BJ (cell line): ENCODE results near the gene BCKDK. TPM values are rescaled to one million over a fixed set of nuclear protein-coding genes. Genes with fewer than 3 reads are reported as not detected.

Experiments used
- CTCF ChIA-PET: fragments of 350-600 bp; formaldehyde crosslinking; extraction: SDS; loops from one replicate; lab custom pipeline; 2021; ENCODE audit warnings: antibody characterized with exemption, inconsistent platforms; lab: Yijun Ruan, JAX
- POLR2A ChIA-PET: fragments of 300-600 bp; sonication (Branson Sonifier 250); formaldehyde crosslinking; extraction: SDS; loops from one replicate; lab custom pipeline; 2021; ENCODE audit warnings: antibody characterized with exemption; lab: Charles Lee
- DNase-seq: peaks from one replicate; pipeline ENCODE4 v3.0.0-alpha.2; 2011; ENCODE audit warnings: low read depth
- H3K27me3 ChIP-seq: 2 replicates; pipeline ENCODE4 v1.6.0; 2011; ENCODE audit warnings: low read length; ENCODE audit not compliant: control insufficient read depth, insufficient read depth
- H3K36me3 ChIP-seq: 2 replicates; pipeline ENCODE4 v1.5.1; 2011; ENCODE audit warnings: low read length; ENCODE audit not compliant: control insufficient read depth, insufficient read depth
- H3K4me3 ChIP-seq: 2 replicates; pipeline ENCODE4 v1.5.1; 2011; ENCODE audit warnings: low read depth, mild to moderate bottlenecking, control low read depth, low read length
- polyA plus RNA-seq: library from polyadenylated mRNA; depleted of rRNA; stranded (reverse); fragments of >200 nt; gene quantifications from 2 replicates; pipeline ENCODE4 v1.2.3, GENCODE V29; 2011
- TF ChIP-seq, protein P1 (sequence below): IDR thresholded peaks from 2 replicates; pipeline ENCODE4 v1.5.1; 2011; ENCODE audit warnings: low read depth, mild to moderate bottlenecking, control low read depth, inconsistent platforms, low read length, moderate library complexity; ENCODE audit not compliant: insufficient read depth

BCKDK gene
- polyA plus RNA-seq, 1 experiment = 56.0 TPM

- peaks cover 6% of the 10 kb centered on the region for H3K36me3 ChIP-seq
- TF ChIP-seq, protein P1, sequence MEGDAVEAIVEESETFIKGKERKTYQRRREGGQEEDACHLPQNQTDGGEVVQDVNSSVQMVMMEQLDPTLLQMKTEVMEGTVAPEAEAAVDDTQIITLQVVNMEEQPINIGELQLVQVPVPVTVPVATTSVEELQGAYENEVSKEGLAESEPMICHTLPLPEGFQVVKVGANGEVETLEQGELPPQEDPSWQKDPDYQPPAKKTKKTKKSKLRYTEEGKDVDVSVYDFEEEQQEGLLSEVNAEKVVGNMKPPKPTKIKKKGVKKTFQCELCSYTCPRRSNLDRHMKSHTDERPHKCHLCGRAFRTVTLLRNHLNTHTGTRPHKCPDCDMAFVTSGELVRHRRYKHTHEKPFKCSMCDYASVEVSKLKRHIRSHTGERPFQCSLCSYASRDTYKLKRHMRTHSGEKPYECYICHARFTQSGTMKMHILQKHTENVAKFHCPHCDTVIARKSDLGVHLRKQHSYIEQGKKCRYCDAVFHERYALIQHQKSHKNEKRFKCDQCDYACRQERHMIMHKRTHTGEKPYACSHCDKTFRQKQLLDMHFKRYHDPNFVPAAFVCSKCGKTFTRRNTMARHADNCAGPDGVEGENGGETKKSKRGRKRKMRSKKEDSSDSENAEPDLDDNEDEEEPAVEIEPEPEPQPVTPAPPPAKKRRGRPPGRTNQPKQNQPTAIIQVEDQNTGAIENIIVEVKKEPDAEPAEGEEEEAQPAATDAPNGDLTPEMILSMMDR = no peak
- no peak overlapping the region for H3K4me3 ChIP-seq
- no peak for DNase-seq
- ChIA-PET POLR2A (interaction anchor here (0.7 kb wide), 1 partner anchor 52 kb away, joined by 4 read pairs; no protein-coding TSS in a partner anchor), CTCF (no interaction called here)
- H3K27me3 ChIP-seq = no peaks in the 10 kb centered on the region
These were observed 20.8 kb downstream of the BCKDK start for GRCh38 chr16:31128711-31129567.

GRCh38 chr16:31129568-31130335 is 21.6 kb downstream of the BCKDK start:
- no peak overlapping the region for H3K4me3 ChIP-seq
- ChIA-PET CTCF (no interaction called here), POLR2A (interaction anchor here (0.7 kb wide), 1 partner anchor 51 kb away, joined by 4 read pairs; no protein-coding TSS in a partner anchor)
- no peaks in the 10 kb centered on the region for H3K27me3 ChIP-seq
- TF ChIP-seq, protein P1 = no peak
- peaks cover 6% of the 10 kb centered on the region for H3K36me3 ChIP-seq
- DNase-seq = no peak

GRCh38 chr16:31130336-31130891 is 22.2 kb downstream of the BCKDK start:
- no peak for DNase-seq
- ChIA-PET CTCF (interaction anchor here (2.9 kb wide), 1 partner anchor 12 kb away, joined by 12 read pairs; no protein-coding TSS in a partner anchor), POLR2A (no interaction called here)
- peaks cover 6% of the 10 kb centered on the region for H3K36me3 ChIP-seq
- TF ChIP-seq, protein P1 = no peak
- no peaks in the 10 kb centered on the region for H3K27me3 ChIP-seq
- no peak overlapping the region for H3K4me3 ChIP-seq

DNA sequence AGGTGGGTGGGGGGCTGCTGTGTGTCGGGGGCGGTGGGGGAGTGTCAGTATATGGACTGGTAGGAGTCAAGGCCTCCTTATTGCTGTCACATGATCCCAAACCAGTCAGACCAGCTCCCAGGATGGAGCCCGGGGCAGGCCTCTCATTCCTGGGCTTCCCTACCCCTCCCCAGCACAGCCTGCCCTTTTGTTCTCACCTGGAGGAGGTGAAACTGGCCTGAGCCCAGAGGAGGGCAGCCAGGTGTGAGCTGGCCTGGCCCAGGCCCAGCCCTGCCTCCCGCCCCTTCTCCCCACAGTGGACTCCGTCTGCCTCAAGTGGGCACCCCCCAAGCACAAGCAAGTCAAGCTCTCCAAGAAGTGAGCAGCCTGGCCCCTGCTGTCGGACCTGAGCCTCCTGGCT is 22.7 kb downstream of the BCKDK start:
- Histone ChIP-seq H3K27me3 (no peaks in the 10 kb centered on the region), H3K36me3 (peaks cover 6% of the 10 kb centered on the region), H3K4me3 (no peak overlapping the region)
- DNase-seq = no peak
- ChIA-PET CTCF (interaction anchor here (2.9 kb wide), 1 partner anchor 12 kb away, joined by 12 read pairs; no protein-coding TSS in a partner anchor), POLR2A (no interaction called here)
- TF ChIP-seq, protein P1 = no peak

DNA sequence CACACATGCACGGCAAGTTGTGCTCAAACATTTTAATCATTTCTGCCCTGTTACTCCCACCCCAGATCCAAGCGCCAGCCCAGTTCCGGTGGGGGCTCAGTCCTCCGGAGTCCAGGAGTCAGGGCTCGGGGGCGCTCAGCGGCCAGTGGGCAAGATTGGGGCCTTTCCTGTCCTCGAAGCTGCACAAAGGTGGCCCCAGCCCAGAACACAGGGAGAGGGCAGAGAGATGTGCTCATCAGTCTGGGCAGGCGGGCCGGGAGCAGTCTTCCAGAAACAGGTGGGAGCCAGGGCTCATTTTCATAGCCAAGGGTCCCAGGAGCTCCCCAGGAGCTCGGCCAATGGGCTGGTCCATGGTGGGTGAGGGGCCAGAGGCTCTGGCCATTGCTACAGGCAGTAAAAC is 23.2 kb downstream of the BCKDK start:
- H3K27me3 ChIP-seq = no peaks in the 10 kb centered on the region
- no peak for DNase-seq
- no peak overlapping the region for H3K4me3 ChIP-seq
- TF ChIP-seq, protein P1 = no peak
- peaks cover 6% of the 10 kb centered on the region for H3K36me3 ChIP-seq
- CTCF ChIA-PET = interaction anchor here (2.9 kb wide), 1 partner anchor 11 kb away, joined by 12 read pairs; no protein-coding TSS in a partner anchor
- POLR2A ChIA-PET = no interaction called here
